K562 (cell line): Measurements from ENCODE around the gene URAD. TPM values are rescaled to one million over a fixed set of nuclear protein-coding genes. Genes with fewer than 3 reads are reported as not detected.

Experiments used
- ATAC-seq: fragments of 200-7000 bp; cut with Tn5 transposase; 3 replicates; pipeline ENCODE4 v1.9.1; 2020; ENCODE audit warnings: moderate library complexity
- BruUV-seq: library from RNA; stranded (reverse); fragments of 400-500 nt; replicated peaks from 2 replicates; lab custom pipeline; 2021; lab: Mats Ljungman, UMichigan
- CTCF ChIA-PET: fragments of 300-600 bp; formaldehyde crosslinking; extraction: SDS; loops from one replicate; lab custom pipeline; 2021; ENCODE audit warnings: low intra/inter-chr PET ratio; lab: Yijun Ruan, JAX
- POLR2A ChIA-PET: fragments of 300-600, 350-650 bp; sonication (Branson Sonifier 250); formaldehyde crosslinking; extraction: SDS; loops from one replicate; lab custom pipeline; 2021; ENCODE audit warnings: antibody characterized with exemption, inconsistent platforms; lab: Yijun Ruan, JAX
- DNase-seq, 4 experiments: peaks; one replicate each; pipeline versions ENCODE4 v3.0.0 to v3.0.0-alpha.2; 2011 to 2018; ENCODE audit warnings: low spot score in 3 of 4, mixed read lengths in 3 of 4; ENCODE audit errors: extremely low read depth in 1 of 4
- FAIRE-seq: peaks from 2 replicates; lab custom pipeline; 2011; peaks lifted over from hg19 to GRCh38; lab: Jason Lieb, UNC
- H2AFZ ChIP-seq: 2 replicates; pipeline ENCODE4 v1.6.0; 2011; ENCODE audit warnings: low read depth, low read length, control low read depth, inconsistent platforms
- H3K27ac ChIP-seq: fragments of 200-600 bp; 3 replicates; pipeline ENCODE4 v1.8.0; 2011; ENCODE audit warnings: low read depth, mild to moderate bottlenecking, control low read depth, inconsistent platforms, low read length, moderate library complexity, mixed read lengths; ENCODE audit errors: extremely low read depth
- H3K27me3 ChIP-seq, 2 experiments: fragments of 300-600 bp in 1 of 2; 2 replicates in 1 of 2; 3 replicates in 1 of 2; pipeline versions ENCODE4 v1.6.0 to v1.8.0; 2011; ENCODE audit warnings: inconsistent platforms in 2 of 2, low read length in 2 of 2, mild to moderate bottlenecking in 1 of 2, mixed read lengths in 1 of 2, moderate library complexity in 1 of 2; ENCODE audit not compliant: control insufficient read depth in 2 of 2, insufficient read depth in 2 of 2
- H3K36me3 ChIP-seq: fragments of 300-600 bp; 3 replicates; pipeline ENCODE4 v1.8.0; 2011; ENCODE audit warnings: mild to moderate bottlenecking, low read length, inconsistent platforms; ENCODE audit not compliant: control insufficient read depth, insufficient read depth
- H3K4me1 ChIP-seq, 2 experiments: fragments of 200-600 bp in 1 of 2; replicated peaks in 1 of 2; 2 replicates in 1 of 2; 3 replicates in 1 of 2; pipeline versions ENCODE4 v1.5.1 to v1.8.0; 2011; ENCODE audit warnings: inconsistent platforms in 2 of 2, low read length in 2 of 2, mild to moderate bottlenecking in 1 of 2, mixed read lengths in 1 of 2, moderate library complexity in 1 of 2; ENCODE audit not compliant: control insufficient read depth in 2 of 2, insufficient read depth in 2 of 2
- H3K4me2 ChIP-seq: 2 replicates; pipeline ENCODE4 v1.6.1; 2011; ENCODE audit warnings: low read length, control low read depth, inconsistent platforms, mixed read lengths; ENCODE audit not compliant: insufficient read depth
- H3K4me3 ChIP-seq: fragments of 200-600 bp; sonication (generic), shearing (Covaris generic); 2 replicates; pipeline ENCODE4 v1.5.1; 2016; ENCODE audit warnings: control low read depth, inconsistent platforms
- H3K79me2 ChIP-seq: fragments of 200-600 bp; 3 replicates; pipeline ENCODE4 v1.8.0; 2011; ENCODE audit warnings: low read length, inconsistent platforms; ENCODE audit not compliant: control insufficient read depth, insufficient read depth
- H3K9ac ChIP-seq, 2 experiments: 2 replicates each; pipeline versions ENCODE4 v1.6.0 to v1.6.1; 2011; ENCODE audit warnings: low read depth in 2 of 2, low read length in 2 of 2, control low read depth in 1 of 2, inconsistent platforms in 1 of 2, mild to moderate bottlenecking in 1 of 2, mixed read lengths in 1 of 2; ENCODE audit not compliant: insufficient read depth in 1 of 2
- H3K9me1 ChIP-seq: one replicate; pipeline ENCODE4 v1.6.0; 2011; ENCODE audit warnings: inconsistent platforms, mild to moderate bottlenecking, low read length, moderate library complexity; ENCODE audit not compliant: control insufficient read depth, insufficient read depth
- H3K9me3 ChIP-seq: replicated peaks from 2 replicates; pipeline ENCODE4 v1.5.1; 2011; ENCODE audit warnings: low read depth, low read length, inconsistent platforms; ENCODE audit not compliant: control insufficient read depth, insufficient read depth
- H4K20me1 ChIP-seq: replicated peaks from 2 replicates; pipeline ENCODE4 v1.6.1; 2011; ENCODE audit warnings: low read length, inconsistent platforms, mixed read lengths; ENCODE audit not compliant: control insufficient read depth, insufficient read depth
- HNRNPH1 ChIP-seq: fragments of 200-400 bp; formaldehyde crosslinking; optimal IDR thresholded peaks from 2 replicates; pipeline ENCODE3; 2017; ENCODE audit warnings: low read depth, mild to moderate bottlenecking, low read length, moderate library complexity
- MAZ ChIP-seq, 2 experiments: fragments of 450-650 bp in 1 of 2; sonication (generic) in 1 of 2; formaldehyde crosslinking; IDR thresholded peaks in 1 of 2; conservative IDR thresholded peaks in 1 of 2; 2 replicates each; pipeline versions ENCODE4 v1.4.0 to v1.5.0; 2020; ENCODE audit warnings: mild to moderate bottlenecking in 1 of 2, missing genetic modification reagents in 1 of 2
- WGBS: fragments of 100-300 bp; shearing (Covaris generic); methylation state at CpG from one replicate; pipeline ENCODE4 v1.1.6; 2016; ENCODE audit warnings: low coverage, mixed read lengths; ENCODE audit not compliant: insufficient coverage; ENCODE audit errors: missing lambda C conversion rate; 5-methylcytosine and 5-hydroxymethylcytosine counted together
- in situ Hi-C: fragments of 300-500 bp; cut with MboI; formaldehyde crosslinking; loops from 4 replicates; pipeline ENCODE4 v1.15.0; 2018; ENCODE audit warnings: inconsistent platforms, mixed read lengths
- intact Hi-C: fragments of 100-400 bp; cut with micrococcal nuclease; formaldehyde crosslinking; loops from 2 replicates; pipeline ENCODE4 v1.14.2; 2022
- polyA plus RNA-seq, 8 experiments: library from polyadenylated mRNA; depleted of rRNA in 4 of 8; stranded (reverse) in 5 of 8; unstranded in 3 of 8; fragments of >200 nt; fragmentation: Nextera tagmentation in 2 of 8; fragmentation: Illumina TruSeq in 1 of 8; extraction: Ambion mirVana in 2 of 8; extraction: Trizol in 1 of 8; gene quantifications; 2 replicates each; pipeline versions ENCODE4 v1.2.1 to v1.2.3, GENCODE V29; 2011 to 2014; ENCODE audit warnings: inconsistent platforms in 1 of 8, missing spikeins in 1 of 8
- total RNA-seq, 7 experiments: library from RNA; depleted of rRNA in 6 of 7; stranded (reverse); fragments of >200 nt in 6 of 7; fragmentation: Illumina TruSeq in 2 of 7; extraction: Trizol in 2 of 7; gene quantifications; 2 replicates each; pipeline versions ENCODE4 v1.2.1 to v1.2.3, GENCODE V29; 2011 to 2021; ENCODE audit warnings: low replicate concordance in 1 of 7
- TF ChIP-seq, protein P1 (sequence below): fragments of 250-450 bp; sonication (Bioruptor Pico); IDR thresholded peaks from 2 replicates; pipeline ENCODE4 v1.5.0; 2020; ENCODE audit warnings: mild to moderate bottlenecking, borderline replicate concordance
- TF ChIP-seq, protein P2 (sequence below): fragments of 250-450 bp; sonication (Bioruptor Pico); IDR thresholded peaks from 2 replicates; pipeline ENCODE4 v1.5.0; 2021

URAD gene
- total and polyA plus RNA-seq, 9 of the 15 experiments (the other 6 are each of a cell fraction or from before 2014, with no cell fraction given): not detected

GRCh38 chr13:27981006-27981708 is 7.3 kb downstream of the URAD start:
- POLR2A ChIA-PET: no interaction called here
- intact Hi-C loops: loop anchor here (5.0 kb wide), 2 partner anchors 154 to 609 kb away; no protein-coding TSS in a partner anchor
- no peak for ATAC-seq

More at GRCh38 chr13:27981006-27981708, 7.3 kb downstream of the URAD start:
- H3K9me3 ChIP-seq: no peaks in the 10 kb centered on the region
- TF ChIP-seq, protein P1, sequence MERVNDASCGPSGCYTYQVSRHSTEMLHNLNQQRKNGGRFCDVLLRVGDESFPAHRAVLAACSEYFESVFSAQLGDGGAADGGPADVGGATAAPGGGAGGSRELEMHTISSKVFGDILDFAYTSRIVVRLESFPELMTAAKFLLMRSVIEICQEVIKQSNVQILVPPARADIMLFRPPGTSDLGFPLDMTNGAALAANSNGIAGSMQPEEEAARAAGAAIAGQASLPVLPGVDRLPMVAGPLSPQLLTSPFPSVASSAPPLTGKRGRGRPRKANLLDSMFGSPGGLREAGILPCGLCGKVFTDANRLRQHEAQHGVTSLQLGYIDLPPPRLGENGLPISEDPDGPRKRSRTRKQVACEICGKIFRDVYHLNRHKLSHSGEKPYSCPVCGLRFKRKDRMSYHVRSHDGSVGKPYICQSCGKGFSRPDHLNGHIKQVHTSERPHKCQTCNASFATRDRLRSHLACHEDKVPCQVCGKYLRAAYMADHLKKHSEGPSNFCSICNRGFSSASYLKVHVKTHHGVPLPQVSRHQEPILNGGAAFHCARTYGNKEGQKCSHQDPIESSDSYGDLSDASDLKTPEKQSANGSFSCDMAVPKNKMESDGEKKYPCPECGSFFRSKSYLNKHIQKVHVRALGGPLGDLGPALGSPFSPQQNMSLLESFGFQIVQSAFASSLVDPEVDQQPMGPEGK (CRISPR knock-in tag): no peak
- TF ChIP-seq, protein P2, sequence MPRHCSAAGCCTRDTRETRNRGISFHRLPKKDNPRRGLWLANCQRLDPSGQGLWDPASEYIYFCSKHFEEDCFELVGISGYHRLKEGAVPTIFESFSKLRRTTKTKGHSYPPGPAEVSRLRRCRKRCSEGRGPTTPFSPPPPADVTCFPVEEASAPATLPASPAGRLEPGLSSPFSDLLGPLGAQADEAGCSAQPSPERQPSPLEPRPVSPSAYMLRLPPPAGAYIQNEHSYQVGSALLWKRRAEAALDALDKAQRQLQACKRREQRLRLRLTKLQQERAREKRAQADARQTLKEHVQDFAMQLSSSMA (CRISPR knock-in tag): no peak
- TF ChIP-seq HNRNPH1: no peak
- no peak for TF ChIP-seq MAZ (CRISPR knock-in tag; conservative IDR thresholded peaks at IDR 0.05 in 1 of 2, IDR thresholded peaks at IDR 0.05 in 1 of 2)
- no peaks in the 10 kb centered on the region for H3K4me1 ChIP-seq
- in situ Hi-C loops: loop anchor here (10.0 kb wide), 1 partner anchor 1026 kb away; no protein-coding TSS in a partner anchor
- DNase-seq (no peak), FAIRE-seq (no peak)
- no peak overlapping the region for H3K9ac ChIP-seq
- no peak overlapping the region for H3K27ac ChIP-seq
- CTCF ChIA-PET: interaction anchor here (1.1 kb wide), 1 partner anchor 151 kb away, joined by 3 read pairs; no protein-coding TSS in a partner anchor
- no peaks in the 10 kb centered on the region for H3K79me2 ChIP-seq
- H4K20me1 ChIP-seq: no peaks in the 10 kb centered on the region
- H3K9me1 ChIP-seq: no peaks in the 10 kb centered on the region
- 0% methylated on average over 7 of the region's 11 CpGs for WGBS
- no TSS peak for BruUV-seq
- H2AFZ ChIP-seq: no peak overlapping the region
- no peak overlapping the region for H3K4me2 ChIP-seq
- peaks cover 3 to 31% of the 10 kb centered on the region in 2 experiments; a peak in 4 of 5 replicates for H3K27me3 ChIP-seq
- H3K36me3 ChIP-seq: no peaks in the 10 kb centered on the region
- H3K4me3 ChIP-seq: no peak overlapping the region
